Subcutaneous adipose tissue (tissue), 4 donors: ENCODE measurements around the gene QKI. TPM values are rescaled to one million over a fixed set of nuclear protein-coding genes. Genes with fewer than 3 reads are reported as not detected.

ENCODE experiments used
- total RNA-seq, 4 donors: library from RNA; depleted of rRNA; stranded (reverse); fragments of >200 nt; gene quantifications; one replicate each; pipeline ENCODE4 v1.1.0, GENCODE V29; 2016
- TF ChIP-seq, protein P1 (sequence below): fragments of 450-650 bp; IDR thresholded peaks from one replicate; pipeline ENCODE4 v1.5.1; 2016; ENCODE audit warnings: low read depth, mild to moderate bottlenecking, control low read depth, antibody characterized with exemption, moderate library complexity

QKI gene
- total RNA-seq, 4 donors from 2014 or later, result 218 to 368 (median 266) TPM

DNA sequence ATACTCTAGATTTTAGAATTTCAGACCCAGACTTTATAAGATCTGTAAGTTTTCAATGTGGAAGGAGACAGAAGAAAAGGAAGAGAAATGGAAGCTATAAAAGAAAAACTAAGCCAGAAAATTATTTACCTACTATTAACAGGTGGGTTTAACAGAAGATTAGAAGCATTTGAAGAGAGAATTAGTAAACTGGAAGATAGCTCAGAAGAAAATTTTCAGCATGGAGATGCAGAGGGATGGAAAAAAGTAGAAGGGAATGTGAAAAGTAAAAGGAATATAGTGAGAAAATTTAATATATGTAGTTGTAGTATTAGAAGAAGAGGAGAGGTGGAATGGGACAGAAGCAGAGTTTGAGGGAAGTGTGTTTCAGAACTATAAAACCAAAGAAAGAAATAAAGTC, 56.1 kb downstream of the QKI start:
- TF ChIP-seq, protein P1, sequence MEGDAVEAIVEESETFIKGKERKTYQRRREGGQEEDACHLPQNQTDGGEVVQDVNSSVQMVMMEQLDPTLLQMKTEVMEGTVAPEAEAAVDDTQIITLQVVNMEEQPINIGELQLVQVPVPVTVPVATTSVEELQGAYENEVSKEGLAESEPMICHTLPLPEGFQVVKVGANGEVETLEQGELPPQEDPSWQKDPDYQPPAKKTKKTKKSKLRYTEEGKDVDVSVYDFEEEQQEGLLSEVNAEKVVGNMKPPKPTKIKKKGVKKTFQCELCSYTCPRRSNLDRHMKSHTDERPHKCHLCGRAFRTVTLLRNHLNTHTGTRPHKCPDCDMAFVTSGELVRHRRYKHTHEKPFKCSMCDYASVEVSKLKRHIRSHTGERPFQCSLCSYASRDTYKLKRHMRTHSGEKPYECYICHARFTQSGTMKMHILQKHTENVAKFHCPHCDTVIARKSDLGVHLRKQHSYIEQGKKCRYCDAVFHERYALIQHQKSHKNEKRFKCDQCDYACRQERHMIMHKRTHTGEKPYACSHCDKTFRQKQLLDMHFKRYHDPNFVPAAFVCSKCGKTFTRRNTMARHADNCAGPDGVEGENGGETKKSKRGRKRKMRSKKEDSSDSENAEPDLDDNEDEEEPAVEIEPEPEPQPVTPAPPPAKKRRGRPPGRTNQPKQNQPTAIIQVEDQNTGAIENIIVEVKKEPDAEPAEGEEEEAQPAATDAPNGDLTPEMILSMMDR, result no peak

DNA sequence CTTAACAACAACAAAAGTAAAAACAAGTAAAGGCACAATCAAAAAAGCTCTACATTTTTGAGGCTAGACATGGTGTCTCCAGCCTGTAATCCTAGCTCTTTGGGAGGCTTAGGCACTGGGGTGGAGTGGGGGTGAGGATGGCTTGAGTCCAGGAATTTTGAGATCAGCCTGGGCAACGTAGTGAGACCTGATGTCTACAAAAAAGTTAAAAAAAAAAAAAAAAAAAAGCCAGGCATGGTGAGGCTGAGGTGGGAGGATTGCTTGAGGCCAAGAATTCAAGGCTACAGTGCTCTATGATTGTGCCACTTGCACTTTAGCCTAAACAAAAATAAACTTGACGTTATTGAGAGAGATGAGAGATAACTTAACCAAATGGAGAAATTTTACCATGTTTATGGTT, 60.1 kb downstream of the QKI start:
- TF ChIP-seq, protein P1, result no peak

DNA sequence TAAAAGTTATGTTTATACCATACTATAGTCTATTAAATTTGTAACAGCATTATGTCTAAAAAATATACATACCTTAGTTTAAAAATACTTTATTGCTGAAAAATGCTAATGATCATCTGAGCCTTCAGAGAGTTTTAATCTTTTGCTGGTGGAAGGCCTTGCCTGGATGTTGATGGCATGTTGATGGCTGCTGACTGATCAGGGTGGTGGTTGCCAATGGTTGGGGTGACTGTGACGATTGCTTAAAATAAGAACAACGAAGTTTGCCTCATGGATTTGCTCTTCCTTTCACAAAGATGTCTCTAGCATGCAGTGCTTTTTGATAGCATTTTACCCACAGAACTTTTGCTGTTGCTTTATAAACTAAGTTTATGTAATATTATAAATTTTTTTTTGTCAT, 68.6 kb downstream of the QKI start:
- TF ChIP-seq, protein P1, result no peak

DNA sequence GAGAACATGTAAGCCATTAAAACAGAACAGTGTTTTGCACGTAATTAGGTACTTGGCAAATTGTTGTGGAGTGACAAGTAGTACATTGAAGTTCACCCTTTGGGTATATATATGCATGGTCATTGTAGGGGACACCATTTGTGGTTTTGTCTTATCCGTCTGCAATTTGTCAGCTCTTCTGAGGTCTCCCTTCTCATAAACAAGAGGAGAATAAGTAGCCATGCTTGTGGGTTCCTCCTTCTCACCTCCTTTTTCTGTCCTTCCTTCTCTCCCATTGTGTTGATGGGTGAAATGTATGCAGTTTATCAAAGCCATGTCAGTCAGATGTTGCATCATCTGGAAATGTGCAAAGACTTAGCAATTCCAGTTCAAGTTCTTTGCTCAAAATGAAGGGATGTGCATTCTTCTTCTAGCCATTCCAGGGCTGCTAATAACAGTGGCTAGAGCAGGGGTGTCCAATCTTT, 70.9 kb downstream of the QKI start:
- TF ChIP-seq, protein P1, result no peak

DNA sequence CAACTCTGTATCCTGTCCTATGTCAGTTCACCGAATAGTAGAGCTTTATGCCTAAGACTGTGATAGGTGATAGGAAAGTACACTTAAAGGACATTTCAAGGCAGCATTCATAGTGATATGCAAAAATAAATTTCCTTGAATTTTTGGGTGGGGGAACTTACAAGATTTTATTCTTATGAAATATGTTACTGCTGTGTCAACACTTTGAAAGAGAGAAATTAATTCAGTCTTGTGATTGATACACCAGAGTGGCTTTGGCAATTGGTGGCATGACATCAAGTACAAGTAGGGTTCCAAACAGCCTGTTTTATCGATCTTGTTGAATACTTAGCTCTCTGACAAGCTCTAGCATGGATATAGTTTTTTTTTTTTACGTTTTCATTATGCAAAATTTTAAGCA, 72.3 kb downstream of the QKI start:
- TF ChIP-seq, protein P1, result no peak

DNA sequence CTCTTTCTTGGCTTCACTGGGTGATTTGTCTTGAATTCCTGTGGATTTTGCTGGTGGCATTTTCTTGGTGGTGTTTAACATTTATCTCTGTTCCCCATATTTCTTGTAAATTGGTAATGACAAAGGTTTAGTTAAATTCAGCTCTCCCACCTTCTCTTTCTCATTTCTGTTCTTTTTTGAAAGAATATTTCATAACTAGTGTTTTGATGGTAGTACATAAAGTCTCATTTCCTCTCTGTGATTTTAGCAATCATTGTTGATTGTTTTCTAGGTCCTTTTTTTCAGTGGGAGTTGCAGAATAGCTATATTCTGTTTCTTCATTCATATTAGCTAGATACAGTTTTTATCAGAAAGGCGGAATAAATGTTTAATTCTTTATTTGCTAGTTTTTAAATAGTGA, 73.1 kb downstream of the QKI start:
- TF ChIP-seq, protein P1, result no peak

DNA sequence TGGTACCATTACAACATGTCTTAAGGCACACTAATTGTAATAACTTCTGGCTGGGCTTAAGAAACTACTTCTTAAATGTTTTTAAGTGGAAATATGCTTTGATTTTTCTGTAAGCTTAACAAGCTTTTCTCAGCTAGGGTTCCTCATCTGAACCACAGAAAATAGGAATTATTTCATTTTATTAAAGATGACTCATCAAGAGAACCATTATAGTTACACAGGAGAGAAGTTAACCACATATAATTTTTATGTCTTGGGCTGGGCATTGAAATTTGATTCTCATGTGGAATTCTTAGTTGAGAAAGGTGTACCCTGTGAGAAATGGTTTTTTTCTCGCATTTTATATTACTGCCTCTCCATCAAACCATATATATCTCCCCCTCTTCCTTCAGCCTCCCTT, 75.1 kb downstream of the QKI start:
- TF ChIP-seq, protein P1, result no peak
